Measurements from ENCODE around the gene TIMM17A.

DNA sequence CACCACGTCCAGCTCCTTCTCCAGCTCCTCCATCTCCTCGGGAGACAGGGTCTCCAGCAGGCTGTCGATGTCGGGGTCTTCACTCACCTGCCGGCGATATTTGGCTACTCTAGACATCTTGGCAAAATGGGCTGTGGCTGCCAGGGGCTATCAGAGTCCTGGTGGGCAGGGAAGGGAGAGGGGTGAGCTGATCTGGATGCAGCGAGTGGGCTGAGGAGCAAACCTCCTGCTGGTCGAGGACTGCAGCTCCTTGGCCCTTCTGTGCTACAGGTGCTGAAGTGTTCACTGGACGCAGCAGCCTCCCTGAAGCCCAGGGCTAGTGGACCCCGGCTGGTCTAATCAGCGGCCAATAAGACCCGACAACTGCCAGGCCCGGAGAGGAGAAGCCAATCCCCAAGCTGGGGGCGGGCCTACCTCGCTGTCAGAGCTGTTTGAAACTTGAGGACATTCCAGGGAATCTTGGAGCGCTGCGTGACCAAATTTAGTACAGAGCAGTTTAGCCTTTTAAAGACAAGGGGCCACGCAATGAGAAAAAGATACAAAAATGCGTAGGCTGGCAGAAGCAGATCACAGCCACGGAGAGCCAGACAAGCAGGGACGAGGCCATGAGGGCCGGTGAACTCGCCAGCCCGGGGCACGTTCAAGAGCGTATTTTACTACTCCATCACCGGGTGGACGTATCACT is 8.9 kb upstream of the TIMM17A start, which contains the start of gene LMOD1:
- TF ChIP-seq CTCF (optimal IDR thresholded peaks at IDR 0.05 in 1 of 3, IDR thresholded peaks at IDR 0.05 in 1 of 3, conservative IDR thresholded peaks at IDR 0.05 in 1 of 3; ENCODE audit: extremely low read depth in 1 of 3, insufficient read depth in 2 of 3, low read length in 3 of 3) (no peak), EZH2 (IDR thresholded peaks at IDR 0.05; ENCODE audit: low read length) (no peak)
